ENCODE results near the gene DENND1A. TPM values are rescaled to one million over a fixed set of nuclear protein-coding genes. Genes with fewer than 3 reads are reported as not detected.

Gene DENND1A
- total and polyA plus RNA-seq, 2 experiments from 2014 or later: 13.1 to 28.7 TPM

DNA sequence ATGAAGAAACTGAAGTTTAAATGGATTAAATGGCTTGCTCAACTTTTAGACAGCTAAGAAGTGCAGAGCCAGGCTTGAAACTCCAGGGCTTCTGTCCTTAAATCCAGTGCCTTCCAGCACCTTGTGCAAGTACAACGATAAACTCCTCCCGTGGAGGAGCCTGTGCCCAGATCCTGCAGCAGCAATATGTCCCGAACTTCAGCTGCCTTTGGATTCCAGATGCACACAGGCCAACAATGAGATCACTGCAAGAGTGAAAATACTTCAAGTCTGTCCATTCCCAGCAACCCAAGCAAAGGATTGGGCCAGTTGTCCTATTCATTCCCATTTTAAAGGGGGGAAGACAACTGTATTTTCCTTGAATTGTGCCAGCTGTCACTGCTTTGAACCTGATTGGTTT is 374.3 kb downstream of the DENND1A start:
- peaks cover 5% of the 10 kb centered on the region; the same call in 1 of the 2 replicates for H3K4me1 ChIP-seq (ENCODE audit: insufficient read depth)
- H3K27me3 ChIP-seq (ENCODE audit: insufficient read depth): no peaks in the 10 kb centered on the region
- no peaks in the 10 kb centered on the region for H3K79me2 ChIP-seq (replicated peaks; ENCODE audit: insufficient read depth)
- H3K4me2 ChIP-seq: no peak overlapping the region
- H2AFZ ChIP-seq: no peak overlapping the region
- no peak overlapping the region for H3K4me3 Mint-ChIP-seq
- no peak overlapping the region for H3K27ac Mint-ChIP-seq
- no peak for DNase-seq (ENCODE audit: low spot score)
- H3K9me3 Mint-ChIP-seq: no peaks in the 10 kb centered on the region
- no peaks in the 10 kb centered on the region for H3F3A ChIP-seq (replicated peaks; ENCODE audit: low read depth)
- no peak for ATAC-seq
- H3K4me3 ChIP-seq: no peak overlapping the region
- H3K4me1 Mint-ChIP-seq: peaks cover 17% of the 10 kb centered on the region
- TF ChIP-seq NANOG (IDR thresholded peaks at IDR 0.05; ENCODE audit: borderline replicate concordance): no peak
- TF ChIP-seq POLR2AphosphoS5 (IDR thresholded peaks at IDR 0.05; ENCODE audit: low read depth): no peak
- TF ChIP-seq, protein P1, sequence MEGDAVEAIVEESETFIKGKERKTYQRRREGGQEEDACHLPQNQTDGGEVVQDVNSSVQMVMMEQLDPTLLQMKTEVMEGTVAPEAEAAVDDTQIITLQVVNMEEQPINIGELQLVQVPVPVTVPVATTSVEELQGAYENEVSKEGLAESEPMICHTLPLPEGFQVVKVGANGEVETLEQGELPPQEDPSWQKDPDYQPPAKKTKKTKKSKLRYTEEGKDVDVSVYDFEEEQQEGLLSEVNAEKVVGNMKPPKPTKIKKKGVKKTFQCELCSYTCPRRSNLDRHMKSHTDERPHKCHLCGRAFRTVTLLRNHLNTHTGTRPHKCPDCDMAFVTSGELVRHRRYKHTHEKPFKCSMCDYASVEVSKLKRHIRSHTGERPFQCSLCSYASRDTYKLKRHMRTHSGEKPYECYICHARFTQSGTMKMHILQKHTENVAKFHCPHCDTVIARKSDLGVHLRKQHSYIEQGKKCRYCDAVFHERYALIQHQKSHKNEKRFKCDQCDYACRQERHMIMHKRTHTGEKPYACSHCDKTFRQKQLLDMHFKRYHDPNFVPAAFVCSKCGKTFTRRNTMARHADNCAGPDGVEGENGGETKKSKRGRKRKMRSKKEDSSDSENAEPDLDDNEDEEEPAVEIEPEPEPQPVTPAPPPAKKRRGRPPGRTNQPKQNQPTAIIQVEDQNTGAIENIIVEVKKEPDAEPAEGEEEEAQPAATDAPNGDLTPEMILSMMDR (conservative IDR thresholded peaks at IDR 0.05; ENCODE audit: low read depth in 2 of 2): no peak
- no peak for TF ChIP-seq ZNF331 (CRISPR knock-in tag; IDR thresholded peaks at IDR 0.05; ENCODE audit: low read depth)
- TF ChIP-seq ZNF114 (CRISPR knock-in tag; IDR thresholded peaks at IDR 0.05): no peak
- H3K27me3 Mint-ChIP-seq (ENCODE audit: insufficient read depth, low read depth, poor library complexity): peaks cover 5% of the 10 kb centered on the region
- H3K36me3 Mint-ChIP-seq (ENCODE audit: low read depth): peaks cover 7% of the 10 kb centered on the region; the same call in 2 of the 3 replicates
- no peaks in the 10 kb centered on the region for H3K36me3 ChIP-seq (ENCODE audit: insufficient read depth)
- H3K27ac ChIP-seq (ENCODE audit: low read depth): no peak overlapping the region
- H4K20me1 ChIP-seq (replicated peaks; ENCODE audit: insufficient read depth): peaks cover 4% of the 10 kb centered on the region; the same call in 1 of the 2 replicates
- H3K9me2 ChIP-seq (ENCODE audit: insufficient read depth): peaks cover 11% of the 10 kb centered on the region; the same call in 1 of the 2 replicates

DNA sequence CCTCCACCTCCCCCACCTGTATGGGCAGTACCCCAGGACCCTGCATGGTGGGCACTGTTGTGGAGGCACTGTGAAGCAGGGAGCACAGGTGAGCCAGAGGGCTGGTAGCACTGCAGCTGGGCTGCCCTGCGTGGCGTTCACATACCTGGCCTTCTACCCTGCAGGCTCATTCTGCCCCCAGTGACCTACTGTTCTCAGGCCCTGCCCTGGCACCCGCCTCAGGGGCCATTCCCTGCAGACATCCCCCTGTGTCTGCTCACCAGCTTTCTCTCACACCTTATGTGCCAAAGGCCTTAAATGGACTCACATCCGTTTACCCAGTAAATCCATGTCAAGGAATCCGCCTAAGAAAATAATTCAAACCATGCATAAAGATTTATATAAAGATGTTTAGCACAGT is 377.4 kb downstream of the DENND1A start:
- H3K4me3 ChIP-seq: no peak overlapping the region
- no peak overlapping the region for H3K27ac ChIP-seq (ENCODE audit: low read depth)
- H3K4me1 ChIP-seq (ENCODE audit: insufficient read depth): peaks cover 5% of the 10 kb centered on the region
- TF ChIP-seq EZH2 (IDR thresholded peaks at IDR 0.05; ENCODE audit: low read depth, unreplicated experiment) (no peak), ZNF331 (CRISPR knock-in tag; IDR thresholded peaks at IDR 0.05; ENCODE audit: low read depth) (no peak), POLR2AphosphoS5 (IDR thresholded peaks at IDR 0.05; ENCODE audit: low read depth) (no peak), NANOG (IDR thresholded peaks at IDR 0.05; ENCODE audit: borderline replicate concordance) (no peak), CREB1 (CRISPR knock-in tag; IDR thresholded peaks at IDR 0.05; ENCODE audit: low read depth) (no peak)
- TF ChIP-seq, protein P2, sequence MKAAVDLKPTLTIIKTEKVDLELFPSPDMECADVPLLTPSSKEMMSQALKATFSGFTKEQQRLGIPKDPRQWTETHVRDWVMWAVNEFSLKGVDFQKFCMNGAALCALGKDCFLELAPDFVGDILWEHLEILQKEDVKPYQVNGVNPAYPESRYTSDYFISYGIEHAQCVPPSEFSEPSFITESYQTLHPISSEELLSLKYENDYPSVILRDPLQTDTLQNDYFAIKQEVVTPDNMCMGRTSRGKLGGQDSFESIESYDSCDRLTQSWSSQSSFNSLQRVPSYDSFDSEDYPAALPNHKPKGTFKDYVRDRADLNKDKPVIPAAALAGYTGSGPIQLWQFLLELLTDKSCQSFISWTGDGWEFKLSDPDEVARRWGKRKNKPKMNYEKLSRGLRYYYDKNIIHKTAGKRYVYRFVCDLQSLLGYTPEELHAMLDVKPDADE (IDR thresholded peaks at IDR 0.05): no peak
- Mint-ChIP-seq H3K27me3 (ENCODE audit: insufficient read depth, low read depth, poor library complexity) (peaks cover 5% of the 10 kb centered on the region), H3K4me1 (peaks cover 29% of the 10 kb centered on the region), H3K36me3 (ENCODE audit: low read depth) (peaks cover 7% of the 10 kb centered on the region; the same call in 2 of the 3 replicates), H3K9me3 (no peaks in the 10 kb centered on the region), H3K27ac (no peak overlapping the region), H3K4me3 (no peak overlapping the region)
- no peak overlapping the region for H2AFZ ChIP-seq
- H3K4me2 ChIP-seq: no peak overlapping the region
- ATAC-seq: no peak
- H4K20me1 ChIP-seq (replicated peaks; ENCODE audit: insufficient read depth): no peaks in the 10 kb centered on the region; the same call in 1 of the 2 replicates
- H3K9me2 ChIP-seq (ENCODE audit: insufficient read depth): no peaks in the 10 kb centered on the region
- H3F3A ChIP-seq (replicated peaks; ENCODE audit: low read depth): no peaks in the 10 kb centered on the region
- no peaks in the 10 kb centered on the region for H3K36me3 ChIP-seq (ENCODE audit: insufficient read depth)
- H3K27me3 ChIP-seq (ENCODE audit: insufficient read depth): no peaks in the 10 kb centered on the region
- H3K79me2 ChIP-seq (replicated peaks; ENCODE audit: insufficient read depth): no peaks in the 10 kb centered on the region
- DNase-seq (ENCODE audit: low spot score): no peak
